Tibial nerve (tissue), 4 donors: ENCODE results near the gene HSPG2. TPM values are rescaled to one million over a fixed set of nuclear protein-coding genes. Genes with fewer than 3 reads are reported as not detected.
"Not testable (repeated sequence)": the region's sequence is repeated elsewhere in the genome, so short reads cannot be mapped to it uniquely, and the experiment has no call there.

Experiments used
- DNase-seq, 2 donors: peaks; one replicate each; pipeline ENCODE4 v3.0.0-alpha.2; 2019; ENCODE audit warnings: low spot score in 2 of 2
- H3K27ac ChIP-seq, 4 donors: fragments of 200-600 bp; sonication (generic) in 3 of 4; one replicate each; pipeline ENCODE4 v1.5.1; 2017 to 2019; ENCODE audit warnings: mild to moderate bottlenecking in 1 of 4
- H3K27me3 ChIP-seq, 2 donors: fragments of 200-600 bp; sonication (generic) in 1 of 2; one replicate each; pipeline versions ENCODE4 v1.5.1 to v1.6.0; 2017 to 2019
- H3K36me3 ChIP-seq, 3 donors: fragments of 200-600 bp; sonication (generic); one replicate each; pipeline ENCODE4 v1.5.1; 2018 to 2019
- H3K4me1 ChIP-seq, 4 donors: fragments of 200-600 bp; sonication (generic) in 3 of 4; one replicate each; pipeline ENCODE4 v1.5.1; 2017 to 2019
- H3K4me3 ChIP-seq, 4 donors: fragments of 200-600 bp; sonication (generic) in 3 of 4; one replicate each; pipeline ENCODE4 v1.5.1; 2017 to 2019; ENCODE audit warnings: mild to moderate bottlenecking in 1 of 4, moderate library complexity in 1 of 4
- H3K9me3 ChIP-seq, 4 donors: fragments of 200-600 bp; sonication (generic) in 3 of 4; one replicate each; pipeline ENCODE4 v1.5.1; 2017 to 2019
- CTCF ChIP-seq, 5 experiments: fragments of 200-600 bp in 3 of 5; fragments of 450-650 bp in 2 of 5; sonication (generic) in 3 of 5; IDR thresholded peaks; one replicate each; pipeline ENCODE4 v1.5.1; 2016 to 2019; ENCODE audit warnings: antibody characterized with exemption in 5 of 5, mild to moderate bottlenecking in 3 of 5, moderate library complexity in 2 of 5
- EP300 ChIP-seq, 2 donors: sonication (generic); formaldehyde crosslinking; IDR thresholded peaks; one replicate each; pipeline ENCODE4 v1.6.1; 2017; ENCODE audit warnings: antibody characterized with exemption in 2 of 2, mild to moderate bottlenecking in 1 of 2
- POLR2A ChIP-seq, 2 donors: fragments of 450-650 bp; IDR thresholded peaks; one replicate each; pipeline ENCODE4 v1.6.1; 2017; ENCODE audit warnings: antibody characterized with exemption in 2 of 2, mild to moderate bottlenecking in 2 of 2, moderate library complexity in 2 of 2
- WGBS, 2 donors: methylation state at CpG; one replicate each; pipeline ENCODE4 v1.1.5; 2018; 5-methylcytosine and 5-hydroxymethylcytosine counted together
- total RNA-seq, 4 donors: library from RNA; depleted of rRNA; stranded (reverse); fragments of >200 nt; gene quantifications; one replicate each; pipeline ENCODE4 v1.1.0, GENCODE V29; 2016

HSPG2 gene
- total RNA-seq, 4 donors from 2014 or later, result 292 to 486 (median 404) TPM

GRCh38 chr1:21972973-21973441, 35.9 kb upstream of the HSPG2 start:
- not testable (repeated sequence) for H3K36me3 ChIP-seq, H3K27ac ChIP-seq, H3K27me3 ChIP-seq, H3K9me3 ChIP-seq, DNase-seq, H3K4me1 ChIP-seq, H3K4me3 ChIP-seq
- 47 to 50% methylated on average over 2 of the region's 2 CpGs for WGBS, 2 donors

- not testable (repeated sequence) for H3K9me3 ChIP-seq, DNase-seq, H3K36me3 ChIP-seq, H3K4me1 ChIP-seq, H3K27me3 ChIP-seq, H3K27ac ChIP-seq, H3K4me3 ChIP-seq
- WGBS, 2 donors, result 34 to 43% methylated on average over 4 of the region's 4 CpGs
Observed at GRCh38 chr1:21970523-21970922, 33.4 kb upstream of the HSPG2 start.

- H3K27me3 ChIP-seq, H3K4me1 ChIP-seq, H3K36me3 ChIP-seq, H3K27ac ChIP-seq, H3K9me3 ChIP-seq, DNase-seq, H3K4me3 ChIP-seq: not testable (repeated sequence)
- WGBS, 2 donors, result 80 to 85% methylated on average over 5 of the region's 5 CpGs
Observed at GRCh38 chr1:21969066-21969465, 32.0 kb upstream of the HSPG2 start.

GRCh38 chr1:21967216-21967615, 30.1 kb upstream of the HSPG2 start:
- WGBS, 2 donors, result 89 to 95% methylated on average over 5 to 6 of the region's 6 CpGs
- not testable (repeated sequence) for H3K4me1 ChIP-seq, H3K27ac ChIP-seq, H3K9me3 ChIP-seq, H3K36me3 ChIP-seq, H3K27me3 ChIP-seq, H3K4me3 ChIP-seq, DNase-seq

- no peaks in the 10 kb centered on the region for H3K27me3 ChIP-seq
Observed at GRCh38 chr1:21966247-21967000, 29.3 kb upstream of the HSPG2 start.

GRCh38 chr1:21963477-21964217, 26.5 kb upstream of the HSPG2 start:
- Histone ChIP-seq H3K36me3 (no peaks in the 10 kb centered on the region), H3K4me1 (peaks cover 0 to 5% (median 2%) of the 10 kb centered on the region in 4 donors), H3K4me3 (no peak overlapping the region), H3K27ac (peak overlapping the region in 1 of 4 donors; percentile 21), H3K27me3 (no peaks in the 10 kb centered on the region), H3K9me3 (no peaks in the 10 kb centered on the region)
- WGBS, 2 donors, result 45 to 50% methylated on average over 11 of the region's 11 CpGs
- TF ChIP-seq CTCF (IDR thresholded peaks at IDR 0.05) (peak; percentile 86 to 93 (median 88)), POLR2A (IDR thresholded peaks at IDR 0.05) (no peak), EP300 (IDR thresholded peaks at IDR 0.05) (peak in 1 of 2 donors; percentile 65)
- DNase-seq, result peak; percentile 76 to 91

More at GRCh38 chr1:21966247-21967000, 29.3 kb upstream of the HSPG2 start:
- TF ChIP-seq CTCF (IDR thresholded peaks at IDR 0.05), result no peak
- no peak for TF ChIP-seq EP300 (IDR thresholded peaks at IDR 0.05)
- TF ChIP-seq POLR2A (IDR thresholded peaks at IDR 0.05), result no peak
- no peak for DNase-seq
- Histone ChIP-seq H3K4me3 (no peak overlapping the region), H3K4me1 (peaks cover 0 to 5% (median 2%) of the 10 kb centered on the region in 4 donors), H3K36me3 (no peaks in the 10 kb centered on the region), H3K27ac (no peak overlapping the region), H3K9me3 (no peaks in the 10 kb centered on the region)
- 73 to 75% methylated on average over 15 of the region's 15 CpGs for WGBS, 2 donors

GRCh38 chr1:21961799-21962198, 24.7 kb upstream of the HSPG2 start:
- H3K4me3 ChIP-seq, result no peak overlapping the region
- no peaks in the 10 kb centered on the region for H3K9me3 ChIP-seq
- peaks cover 0 to 14% (median 6%) of the 10 kb centered on the region in 4 donors for H3K4me1 ChIP-seq
- no peak for DNase-seq
- H3K27ac ChIP-seq, result peak overlapping the region in 1 of 4 donors; percentile 21
- H3K36me3 ChIP-seq, result no peaks in the 10 kb centered on the region
- TF ChIP-seq CTCF (IDR thresholded peaks at IDR 0.05), result no peak
- no peak for TF ChIP-seq POLR2A (IDR thresholded peaks at IDR 0.05)
- no peak for TF ChIP-seq EP300 (IDR thresholded peaks at IDR 0.05)
- no CpG with 5 or more reads among the region's 2 CpGs for WGBS, 2 donors
- H3K27me3 ChIP-seq, result no peaks in the 10 kb centered on the region
